ENCODE results near the gene MEIG1. TPM values are rescaled to one million over a fixed set of nuclear protein-coding genes. Genes with fewer than 3 reads are reported as not detected.

MEIG1 gene
- total RNA-seq, 2 donors from 2014 or later: 1.7 TPM; not detected in 1

Other genes with a start within 250 kb of the MEIG1 start
- gene FAM107B, start 184.5 kb upstream of the MEIG1 start, total RNA-seq: 10 to 100 TPM; 32.9 to 63.9 TPM
- 10 to 100 TPM; 15.8 to 18.4 TPM for gene CDNF, start 121.4 kb upstream of the MEIG1 start, total RNA-seq
- gene HSPA14, start 121.1 kb upstream of the MEIG1 start, total RNA-seq: 10 to 100 TPM in 1 of 2 donors, 1 to 10 TPM in 1; 6.7 to 11.5 TPM
- gene MSANTD7, start 121.1 kb upstream of the MEIG1 start, total RNA-seq: 10 to 100 TPM in 1 of 2 donors, 1 to 10 TPM in 1; 9.5 to 13.3 TPM
- gene SUV39H2, start 80.5 kb upstream of the MEIG1 start, total RNA-seq: 10 to 100 TPM; 13.2 to 15.3 TPM
- gene DCLRE1C, start 5.3 kb upstream of the MEIG1 start, total RNA-seq: 10 to 100 TPM; 11.5 to 20.8 TPM
- gene OLAH, start 84.6 kb downstream of the MEIG1 start, total RNA-seq: 1 to 10 TPM in 1 of 2 donors, not detected in 1; 5.3 TPM
- gene ACBD7, start 129.4 kb downstream of the MEIG1 start, total RNA-seq: 1 to 10 TPM in 1 of 2 donors, under 1 TPM in 1; 0.91 to 3.5 TPM
- gene RPP38, start 138.0 kb downstream of the MEIG1 start, total RNA-seq: 10 to 100 TPM; 17.5 to 20.9 TPM
- 10 to 100 TPM; 18.3 to 39.6 TPM for gene NMT2, start 209.3 kb downstream of the MEIG1 start, total RNA-seq

Measured in prostate gland (tissue), 2 donors.